Left lung (tissue), 14 donors: ENCODE measurements around the gene METTL25B. TPM values are rescaled to one million over a fixed set of nuclear protein-coding genes. Genes with fewer than 3 reads are reported as not detected.

ENCODE experiments used
- ATAC-seq: fragments of 200-7000 bp; cut with Tn5 transposase; one replicate; pipeline ENCODE4 v1.9.1; 2020; ENCODE audit warnings: moderate library complexity
- DNase-seq, 4 donors: peaks; one replicate each; pipeline ENCODE4 v3.0.0-alpha.2; 2013 to 2020
- H3K27ac ChIP-seq, 2 donors: fragments of 200-600 bp; sonication (generic) in 1 of 2; one replicate each; pipeline versions ENCODE4 v1.5.0 to v1.8.0; 2020 to 2021
- H3K27me3 ChIP-seq, 2 donors: fragments of 200-600 bp; sonication (generic) in 1 of 2; one replicate each; pipeline versions ENCODE4 v1.5.0 to v1.8.0; 2020 to 2021
- H3K36me3 ChIP-seq, 2 donors: fragments of 200-600 bp; sonication (generic) in 1 of 2; one replicate each; pipeline versions ENCODE4 v1.5.0 to v1.8.0; 2020 to 2021
- H3K4me1 ChIP-seq, 2 donors: fragments of 200-600 bp; one replicate each; pipeline ENCODE4 v1.8.0; 2021
- H3K4me3 ChIP-seq, 2 donors: fragments of 200-600 bp; sonication (generic) in 1 of 2; one replicate each; pipeline versions ENCODE4 v1.5.0 to v1.8.0; 2020 to 2021; ENCODE audit warnings: mild to moderate bottlenecking in 1 of 2
- H3K9me3 ChIP-seq, 2 donors: fragments of 200-600 bp; sonication (generic) in 1 of 2; one replicate each; pipeline versions ENCODE4 v1.5.0 to v1.8.0; 2020 to 2021
- intact Hi-C, 2 donors: fragments of 100-400 bp; cut with DNase I; formaldehyde crosslinking; loops; one replicate each; pipeline versions ENCODE4 v1.11.2 to v1.14.2; 2022
- long read RNA-seq, 12 donors: library from polyadenylated mRNA in 2 of 12; unstranded in 2 of 12; transcript quantifications; one replicate each; pipeline ENCODE4 v2.0.0 and lab custom pipeline, GENCODE V29; 2019 to 2026
- polyA plus RNA-seq, 6 donors: library from polyadenylated mRNA; unstranded; fragments of 120-200 nt; gene quantifications; one replicate each; pipeline ENCODE4 v1.2.1, GENCODE V29; 2013; ENCODE audit not compliant: insufficient read length in 6 of 6
- total RNA-seq, 2 donors: library from RNA; stranded (reverse); fragmentation: NEBNext Ultra II Directional; extraction: Animal tissue kit (Norgen Biotek cat#: 25700); gene quantifications; one replicate each; pipeline ENCODE4 v1.2.1, GENCODE V29; 2021
- TF ChIP-seq, protein P1 (sequence below), 2 donors: fragments of 200-600 bp; sonication (generic) in 1 of 2; IDR thresholded peaks; one replicate each; pipeline versions ENCODE4 v1.5.0 to v1.8.0; 2021; ENCODE audit warnings: antibody characterized with exemption in 2 of 2
- donor health status: DM: no; HTN: yes; CAD: no.
- donor health status: DM: no; HTN: no; CAD: no.

The METTL25B gene
- total RNA-seq (10 to 100 TPM; 30.6 to 35.3 TPM), polyA plus RNA-seq (10 to 100 TPM; 32.6 to 41.7 (median 35.9) TPM)
- long read RNA-seq, donor 1, partial matches to known transcripts: 0 of 6 reads
- long read RNA-seq, donor 1, other reads (novel, unspliced or antisense): 0 of 6 reads
- long read RNA-seq, donor 2, partial matches to known transcripts: 57 of 158 reads
- long read RNA-seq, donor 2, other reads (novel, unspliced or antisense): 98 of 158 reads
- long read RNA-seq, donor 3, partial matches to known transcripts: 0 of 1 reads
- long read RNA-seq, donor 3, other reads (novel, unspliced or antisense): 0 of 1 reads
- long read RNA-seq, donor 4, partial matches to known transcripts: 0 of 6 reads
- long read RNA-seq, donor 4, other reads (novel, unspliced or antisense): 2 of 6 reads
- long read RNA-seq, donor 5, partial matches to known transcripts: 0 of 2 reads
- long read RNA-seq, donor 5, other reads (novel, unspliced or antisense): 0 of 2 reads
- long read RNA-seq, donor 6, partial matches to known transcripts: 0 of 6 reads
- long read RNA-seq, donor 6, other reads (novel, unspliced or antisense): 0 of 6 reads
- long read RNA-seq, donor 7, partial matches to known transcripts: 18 of 21 reads
- long read RNA-seq, donor 7, other reads (novel, unspliced or antisense): 0 of 21 reads
- long read RNA-seq, donor 8, partial matches to known transcripts: 0 of 1 reads
- long read RNA-seq, donor 8, other reads (novel, unspliced or antisense): 0 of 1 reads
- long read RNA-seq, donor 9: 0 reads
- long read RNA-seq, donor 10, partial matches to known transcripts: 0 of 4 reads
- long read RNA-seq, donor 10, other reads (novel, unspliced or antisense): 3 of 4 reads
- long read RNA-seq, donor 11, partial matches to known transcripts: 0 of 3 reads
- long read RNA-seq, donor 11, other reads (novel, unspliced or antisense): 0 of 3 reads
- long read RNA-seq, donor 12, partial matches to known transcripts: 0 of 1 reads
- long read RNA-seq, donor 12, other reads (novel, unspliced or antisense): 0 of 1 reads

DNA sequence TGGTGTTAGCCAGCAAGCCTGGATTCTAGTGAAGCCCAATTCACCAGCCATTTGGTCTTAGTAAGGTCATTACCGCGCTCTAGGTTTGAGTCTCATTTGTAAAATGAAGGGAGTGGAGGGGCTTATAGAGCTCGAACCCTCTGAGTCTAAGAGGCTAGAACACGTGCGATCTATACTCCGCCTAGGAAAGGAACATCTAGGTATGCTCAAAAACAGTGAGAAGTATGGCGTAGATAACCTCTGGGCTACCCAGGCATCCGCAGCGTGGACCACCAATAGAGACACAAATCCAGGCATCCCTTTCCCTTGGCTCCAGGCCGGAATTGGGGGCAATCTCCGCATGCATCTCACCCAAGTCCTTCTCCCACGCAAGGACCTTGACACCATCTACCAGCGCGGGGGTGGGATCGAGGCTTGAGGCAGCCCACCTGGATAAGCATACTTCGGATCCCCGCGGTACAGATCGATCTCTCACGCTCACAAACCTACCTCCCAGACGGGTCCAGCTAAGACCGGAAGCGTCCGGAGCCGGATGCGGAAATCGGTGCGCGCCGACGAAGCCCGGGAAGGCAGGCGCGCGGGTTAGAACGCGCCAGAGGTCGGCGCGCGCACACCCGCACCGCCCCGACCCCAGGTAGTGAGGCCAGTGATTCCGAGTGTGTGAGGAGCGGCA, at the start of gene METTL25B:
Gene METTL25B (plus strand): TSS at position 544 of the 673 bp plus-strand sequence. CDS start 636 bp downstream, outside the sequence.
- intact Hi-C loops: no loop called here
- peak within 1 kb of the TSS; percentile 89 to 98 for H3K27ac ChIP-seq
- peaks cover 32 to 56% of the 10 kb centered on the region in 2 donors for H3K4me1 ChIP-seq
- TF ChIP-seq, protein P1, sequence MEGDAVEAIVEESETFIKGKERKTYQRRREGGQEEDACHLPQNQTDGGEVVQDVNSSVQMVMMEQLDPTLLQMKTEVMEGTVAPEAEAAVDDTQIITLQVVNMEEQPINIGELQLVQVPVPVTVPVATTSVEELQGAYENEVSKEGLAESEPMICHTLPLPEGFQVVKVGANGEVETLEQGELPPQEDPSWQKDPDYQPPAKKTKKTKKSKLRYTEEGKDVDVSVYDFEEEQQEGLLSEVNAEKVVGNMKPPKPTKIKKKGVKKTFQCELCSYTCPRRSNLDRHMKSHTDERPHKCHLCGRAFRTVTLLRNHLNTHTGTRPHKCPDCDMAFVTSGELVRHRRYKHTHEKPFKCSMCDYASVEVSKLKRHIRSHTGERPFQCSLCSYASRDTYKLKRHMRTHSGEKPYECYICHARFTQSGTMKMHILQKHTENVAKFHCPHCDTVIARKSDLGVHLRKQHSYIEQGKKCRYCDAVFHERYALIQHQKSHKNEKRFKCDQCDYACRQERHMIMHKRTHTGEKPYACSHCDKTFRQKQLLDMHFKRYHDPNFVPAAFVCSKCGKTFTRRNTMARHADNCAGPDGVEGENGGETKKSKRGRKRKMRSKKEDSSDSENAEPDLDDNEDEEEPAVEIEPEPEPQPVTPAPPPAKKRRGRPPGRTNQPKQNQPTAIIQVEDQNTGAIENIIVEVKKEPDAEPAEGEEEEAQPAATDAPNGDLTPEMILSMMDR (IDR thresholded peaks at IDR 0.05): no peak
- DNase-seq (peak; percentile 74 to 94 (median 86)), ATAC-seq (peak; percentile 84)
- H3K9me3 ChIP-seq: no peaks in the 10 kb centered on the region
- no peaks in the 10 kb centered on the region for H3K27me3 ChIP-seq
- peaks cover 5 to 43% of the 10 kb centered on the region in 2 donors for H3K36me3 ChIP-seq
- H3K4me3 ChIP-seq: peak within 1 kb of the TSS; percentile 53 to 64

DNA sequence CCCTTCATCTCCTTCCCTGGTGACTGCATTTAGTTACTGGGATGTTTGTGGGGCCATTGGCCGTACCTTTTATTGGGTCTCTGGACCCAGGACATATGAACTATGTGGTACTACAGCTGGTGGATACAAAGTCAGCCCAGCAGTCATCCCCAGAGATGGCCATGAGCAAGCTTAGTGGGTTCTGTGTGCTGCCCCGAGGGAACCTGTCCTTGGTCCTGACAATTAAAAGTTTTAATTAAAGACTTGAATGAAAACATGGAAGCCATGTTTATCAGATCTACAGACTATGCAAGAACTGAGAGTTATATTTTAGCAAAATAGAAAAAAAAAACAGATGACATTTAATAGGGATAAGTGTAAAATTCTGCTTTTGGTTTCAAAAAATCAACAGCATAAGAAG, 48.2 kb upstream of the METTL25B start:
- intact Hi-C loops: no loop called here
- Histone ChIP-seq H3K4me3 (no peak overlapping the region), H3K4me1 (peaks cover 0 to 18% of the 10 kb centered on the region in 2 donors), H3K9me3 (no peaks in the 10 kb centered on the region), H3K36me3 (no peaks in the 10 kb centered on the region), H3K27ac (no peak overlapping the region), H3K27me3 (peaks cover 23 to 97% of the 10 kb centered on the region in 2 donors)
- TF ChIP-seq, protein P1 (IDR thresholded peaks at IDR 0.05): no peak
- no peak for DNase-seq
- no peak for ATAC-seq

DNA sequence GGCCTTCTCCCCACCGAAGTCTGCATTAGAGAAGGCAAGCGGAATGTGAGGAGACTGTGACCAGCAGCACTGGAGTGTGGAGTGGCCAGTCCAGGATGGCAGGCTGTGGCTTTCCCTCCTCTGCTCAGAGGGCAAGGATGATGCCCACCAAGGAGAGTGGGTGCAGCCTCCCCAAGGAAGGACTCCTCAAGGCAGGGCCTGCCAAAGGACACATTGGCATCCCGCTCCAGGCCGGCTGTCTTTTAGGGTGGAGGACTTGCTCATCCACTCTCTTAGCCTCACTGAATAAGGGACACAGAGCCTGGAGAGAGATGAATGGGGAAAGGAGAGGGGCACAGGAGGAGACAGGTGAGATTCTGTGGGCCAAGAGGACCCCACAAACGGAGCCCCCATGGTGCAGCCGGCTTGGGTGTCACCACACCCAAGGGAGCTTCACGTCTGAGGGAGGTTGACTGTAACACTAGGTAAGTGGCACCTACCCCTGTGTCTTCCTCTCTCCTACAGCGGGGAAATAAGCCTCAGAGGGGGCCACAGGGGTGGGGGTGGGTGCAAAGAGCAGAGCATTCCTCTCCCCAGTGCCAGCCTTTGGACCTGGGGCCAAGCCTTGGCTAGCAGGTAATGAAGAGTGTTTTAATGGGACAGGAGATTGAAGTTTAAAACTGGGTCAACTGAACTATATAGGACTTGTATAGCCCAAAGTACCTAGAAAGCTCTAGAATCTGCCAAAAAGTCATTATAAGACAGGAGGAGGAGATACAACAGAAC, 46.9 kb upstream of the METTL25B start:
- no peaks in the 10 kb centered on the region for H3K9me3 ChIP-seq
- DNase-seq: no peak
- TF ChIP-seq, protein P1 (IDR thresholded peaks at IDR 0.05): no peak
- no peak overlapping the region for H3K27ac ChIP-seq
- intact Hi-C loops: no loop called here
- ATAC-seq: no peak
- H3K4me1 ChIP-seq: peaks cover 0 to 18% of the 10 kb centered on the region in 2 donors
- peaks cover 17 to 97% of the 10 kb centered on the region in 2 donors for H3K27me3 ChIP-seq
- H3K4me3 ChIP-seq: no peak overlapping the region
- no peaks in the 10 kb centered on the region for H3K36me3 ChIP-seq

DNA sequence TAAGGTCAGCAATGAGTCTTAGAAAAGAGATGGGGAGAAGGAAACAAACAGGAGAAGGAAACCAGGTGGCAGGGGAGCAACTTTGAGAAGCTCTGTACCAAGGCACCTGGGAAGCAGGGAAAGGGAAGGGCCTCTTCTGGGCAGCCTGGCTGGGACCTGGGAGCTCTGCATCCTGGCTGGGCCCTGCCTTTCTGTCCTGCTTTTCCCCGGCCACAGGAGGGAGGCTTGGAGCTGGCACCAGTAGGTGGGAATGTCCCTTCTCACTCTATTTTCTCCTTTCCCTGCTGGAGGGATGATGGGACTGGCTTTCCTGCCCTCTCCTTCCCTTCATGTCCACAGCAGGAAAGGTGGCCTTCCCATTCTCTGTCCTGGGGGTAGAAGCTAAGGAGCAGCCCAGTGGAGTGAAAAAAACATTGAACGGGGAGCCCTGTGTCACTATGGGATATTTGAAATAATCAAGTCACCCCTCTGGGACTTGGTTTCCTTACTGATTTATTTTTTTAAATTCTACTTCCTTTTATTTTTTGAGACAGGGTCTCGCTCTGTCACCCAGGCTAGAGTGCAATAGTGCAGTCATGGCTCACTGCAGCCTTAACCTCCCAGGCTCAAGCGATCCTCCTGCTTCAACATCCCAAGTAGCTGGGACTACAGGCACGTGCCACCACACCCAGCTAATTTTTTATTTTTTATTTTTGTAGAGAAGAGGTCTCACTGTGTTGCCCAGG, 45.9 kb upstream of the METTL25B start:
- TF ChIP-seq, protein P1 (IDR thresholded peaks at IDR 0.05): no peak
- H3K27ac ChIP-seq: no peak overlapping the region
- ATAC-seq (no peak), DNase-seq (no peak)
- H3K36me3 ChIP-seq: no peaks in the 10 kb centered on the region
- H3K27me3 ChIP-seq: peaks cover 7 to 97% of the 10 kb centered on the region in 2 donors
- H3K4me3 ChIP-seq: no peak overlapping the region
- no peaks in the 10 kb centered on the region for H3K9me3 ChIP-seq
- peaks cover 0 to 9% of the 10 kb centered on the region in 2 donors for H3K4me1 ChIP-seq
- intact Hi-C loops: no loop called here
